H1 (cell line): ENCODE results near the gene ULBP1. TPM values are rescaled to one million over a fixed set of nuclear protein-coding genes. Genes with fewer than 3 reads are reported as not detected.
"Not testable (repeated sequence)": the region's sequence is repeated elsewhere in the genome, so short reads cannot be mapped to it uniquely, and the experiment has no call there.

Source experiments
- CTCF ChIA-PET: fragments of 300-600 bp; sonication (Branson Sonifier 250); formaldehyde crosslinking; loops from one replicate; lab custom pipeline; 2021; ENCODE audit not compliant: partially characterized antibody; lab: Charles Lee
- POLR2A ChIA-PET: fragments of 300-600 bp; sonication (Branson Sonifier 250); formaldehyde crosslinking; loops from one replicate; lab custom pipeline; 2021; ENCODE audit warnings: inconsistent platforms; ENCODE audit not compliant: partially characterized antibody; lab: Charles Lee
- DNase-seq, 2 experiments: peaks; one replicate each; pipeline versions ENCODE4 v3.0.0 to v3.0.0-alpha.2; 2010 to 2022; ENCODE audit warnings: low spot score in 2 of 2, low read depth in 1 of 2, mixed read lengths in 1 of 2
- FAIRE-seq: peaks from 2 replicates; lab custom pipeline; 2011; peaks lifted over from hg19 to GRCh38; lab: Jason Lieb, UNC
- H2AFZ ChIP-seq: 2 replicates; pipeline ENCODE4 v1.8.1; 2012; ENCODE audit warnings: low read length, inconsistent platforms
- H2AK5ac ChIP-seq: 2 replicates; pipeline ENCODE4 v1.6.1; 2013; ENCODE audit warnings: low read depth, low read length
- H2BK120ac ChIP-seq: replicated peaks from 2 replicates; pipeline ENCODE3; 2013; ENCODE audit warnings: low read depth, low read length, inconsistent platforms
- H2BK12ac ChIP-seq: 2 replicates; pipeline ENCODE4 v1.6.1; 2013; ENCODE audit warnings: low read depth, low read length
- H2BK15ac ChIP-seq: 2 replicates; pipeline ENCODE4 v1.6.1; 2013; ENCODE audit warnings: low read length
- H2BK20ac ChIP-seq: 2 replicates; pipeline ENCODE4 v1.6.1; 2013; ENCODE audit warnings: low read length
- H2BK5ac ChIP-seq: 2 replicates; pipeline ENCODE4 v1.6.1; 2013; ENCODE audit warnings: low read depth, low read length
- H3K14ac ChIP-seq: 2 replicates; pipeline ENCODE4 v1.6.1; 2013; ENCODE audit warnings: inconsistent platforms; ENCODE audit not compliant: insufficient read length
- H3K18ac ChIP-seq: 2 replicates; pipeline ENCODE4 v1.6.1; 2013; ENCODE audit warnings: low read length; ENCODE audit errors: extremely low read depth
- H3K23ac ChIP-seq: 2 replicates; pipeline ENCODE4 v1.6.1; 2013; ENCODE audit warnings: inconsistent platforms; ENCODE audit not compliant: insufficient read length
- H3K23me2 ChIP-seq: 2 replicates; pipeline ENCODE4 v1.6.1; 2013; ENCODE audit warnings: low read depth, low read length
- H3K27ac ChIP-seq: 2 replicates; pipeline ENCODE4 v1.6.1; 2011; ENCODE audit warnings: low read depth, low read length, inconsistent platforms
- H3K27me3 ChIP-seq, 4 experiments: replicated peaks in 1 of 4; 1 replicate in 1 of 4; 2 replicates in 3 of 4; pipeline versions ENCODE4 v1.6.1 to v1.8.1; 2011 to 2013; ENCODE audit warnings: low read length in 3 of 4, mild to moderate bottlenecking in 3 of 4, inconsistent platforms in 2 of 4, mixed read lengths in 2 of 4, moderate library complexity in 1 of 4; ENCODE audit not compliant: control insufficient read depth in 3 of 4, insufficient read depth in 3 of 4; ENCODE audit errors: extremely low read depth in 1 of 4
- H3K36me3 ChIP-seq, 4 experiments: 2 replicates each; pipeline versions ENCODE4 v1.6.1 to v1.8.1; 2011 to 2013; ENCODE audit warnings: mild to moderate bottlenecking in 4 of 4, low read length in 3 of 4, moderate library complexity in 2 of 4, control low read depth in 1 of 4, inconsistent platforms in 1 of 4; ENCODE audit not compliant: insufficient read depth in 4 of 4, control insufficient read depth in 2 of 4
- H3K4ac ChIP-seq: replicated peaks from 2 replicates; pipeline ENCODE3; 2013; ENCODE audit warnings: low read length, low read depth, mixed read lengths, inconsistent platforms; ENCODE audit not compliant: insufficient read length
- H3K4me1 ChIP-seq, 4 experiments: replicated peaks in 1 of 4; 1 replicate in 1 of 4; 2 replicates in 3 of 4; pipeline versions ENCODE4 v1.6.1 to v1.8.1; 2011 to 2013; ENCODE audit warnings: low read length in 3 of 4, inconsistent platforms in 2 of 4, mixed read lengths in 1 of 4; ENCODE audit not compliant: insufficient read depth in 4 of 4, control insufficient read depth in 3 of 4
- H3K4me2 ChIP-seq, 2 experiments: 2 replicates each; pipeline versions ENCODE4 v1.6.1 to v1.8.1; 2011 to 2013; ENCODE audit warnings: low read depth in 2 of 2, low read length in 2 of 2, control low read depth in 1 of 2, inconsistent platforms in 1 of 2, mild to moderate bottlenecking in 1 of 2; ENCODE audit not compliant: insufficient read depth in 1 of 2
- H3K4me3 ChIP-seq, 4 experiments: fragments of 200-600, 300-600 bp in 1 of 4; sonication (generic), shearing (Covaris generic), sonication (Bioruptor Twin) in 1 of 4; 2 replicates each; pipeline versions ENCODE4 v1.5.1 to v1.8.1; 2011 to 2016; ENCODE audit warnings: low read length in 4 of 4, low read depth in 3 of 4, control low read depth in 2 of 4, inconsistent platforms in 2 of 4, mild to moderate bottlenecking in 2 of 4, mixed read lengths in 1 of 4, moderate library complexity in 1 of 4; ENCODE audit not compliant: insufficient read depth in 2 of 4; ENCODE audit errors: extremely low read depth in 1 of 4
- H3K56ac ChIP-seq: replicated peaks from 2 replicates; pipeline ENCODE3; 2013; ENCODE audit warnings: low read depth, mild to moderate bottlenecking, mixed read lengths, low read length, inconsistent platforms; ENCODE audit not compliant: insufficient read length
- H3K79me1 ChIP-seq: 2 replicates; pipeline ENCODE4 v1.6.1; 2013; ENCODE audit warnings: low read depth, low read length, control low read depth
- H3K79me2 ChIP-seq, 2 experiments: 2 replicates each; pipeline versions ENCODE4 v1.6.1 to v1.8.1; 2012 to 2013; ENCODE audit warnings: low read length in 2 of 2, mild to moderate bottlenecking in 2 of 2, inconsistent platforms in 1 of 2; ENCODE audit not compliant: insufficient read depth in 2 of 2, control insufficient read depth in 1 of 2
- H3K9ac ChIP-seq, 4 experiments: replicated peaks in 1 of 4; 1 replicate in 1 of 4; 2 replicates in 3 of 4; pipeline versions ENCODE4 v1.6.1 to v1.8.1; 2011 to 2013; ENCODE audit warnings: low read depth in 3 of 4, low read length in 3 of 4, control low read depth in 2 of 4, mild to moderate bottlenecking in 2 of 4, moderate library complexity in 2 of 4, inconsistent platforms in 1 of 4; ENCODE audit errors: extremely low read depth in 1 of 4
- H3K9me3 ChIP-seq, 2 experiments: 2 replicates each; pipeline versions ENCODE4 v1.6.1 to v1.8.1; 2012 to 2013; ENCODE audit warnings: mild to moderate bottlenecking in 2 of 2, moderate library complexity in 2 of 2, control low read depth in 1 of 2, inconsistent platforms in 1 of 2, low read depth in 1 of 2, low read length in 1 of 2, mixed read lengths in 1 of 2; ENCODE audit not compliant: insufficient read depth in 2 of 2
- H4K20me1 ChIP-seq, 2 experiments: replicated peaks in 1 of 2; 2 replicates each; pipeline versions ENCODE3 to v1.8.1; 2011 to 2013; ENCODE audit warnings: inconsistent platforms in 2 of 2, low read length in 2 of 2, mild to moderate bottlenecking in 1 of 2; ENCODE audit not compliant: insufficient read depth in 2 of 2, control insufficient read depth in 1 of 2
- H4K5ac ChIP-seq: 2 replicates; pipeline ENCODE4 v1.6.1; 2013; ENCODE audit warnings: low read length, low read depth, mixed read lengths, inconsistent platforms; ENCODE audit not compliant: insufficient read length
- H4K8ac ChIP-seq: 2 replicates; pipeline ENCODE4 v1.8.0; 2013; ENCODE audit warnings: mild to moderate bottlenecking, moderate library complexity, low read length, inconsistent platforms; ENCODE audit not compliant: insufficient read depth; ENCODE audit errors: extremely low read depth
- H4K91ac ChIP-seq: replicated peaks from 2 replicates; pipeline ENCODE3; 2013; ENCODE audit warnings: low read length, mixed read lengths, inconsistent platforms; ENCODE audit not compliant: insufficient read length
- EZH2 ChIP-seq: fragments of 200-600 bp; sonication (generic); IDR thresholded peaks from 2 replicates; pipeline ENCODE4 v1.7.1; 2012; ENCODE audit warnings: low read depth, mild to moderate bottlenecking, moderate library complexity, low read length, inconsistent platforms; ENCODE audit not compliant: severe bottlenecking
- SUZ12 ChIP-seq: fragments of 200-600 bp; sonication (generic); IDR thresholded peaks from 2 replicates; pipeline ENCODE4 v1.6.1; 2012; ENCODE audit warnings: mild to moderate bottlenecking, inconsistent platforms, low read length, moderate library complexity, mixed read lengths
- WGBS, 2 experiments: shearing (Covaris generic) in 1 of 2; methylation state at CpG; one replicate each; pipeline versions ENCODE4 v1.1.6 to v1.1.7; 2013 to 2015; ENCODE audit warnings: low lambda C conversion rate in 2 of 2, mixed read lengths in 2 of 2, inconsistent platforms in 1 of 2, low coverage in 1 of 2, missing lambda C conversion rate in 1 of 2; ENCODE audit not compliant: insufficient replicate concordance in 2 of 2, insufficient coverage in 1 of 2, insufficient read length in 1 of 2; ENCODE audit errors: extremely low coverage in 1 of 2, missing lambda C conversion rate in 1 of 2; 5-methylcytosine and 5-hydroxymethylcytosine counted together
- polyA plus RNA-seq, 7 experiments: library from polyadenylated mRNA; depleted of rRNA in 3 of 7; stranded (reverse) in 5 of 7; unstranded in 2 of 7; fragments of >200 nt in 5 of 7; fragments of 200-250 nt in 2 of 7; gene quantifications; 1 replicate in 5 of 7; 2 replicates in 1 of 7; 4 replicates in 1 of 7; pipeline versions ENCODE4 v1.2.1 to v1.2.3, GENCODE V29; 2011 to 2013; ENCODE audit warnings: missing spikeins in 2 of 7, mixed read lengths in 2 of 7
- total RNA-seq: library from RNA; stranded (reverse); fragmentation: NEBNext Ultra II Directional; extraction: Animal tissue kit (Norgen Biotek cat#: 25700); gene quantifications from 2 replicates; pipeline ENCODE4 v1.2.1, GENCODE V29; 2021

ULBP1 gene
- total and polyA plus RNA-seq, 2 of the 8 experiments (the other 6 are each of a cell fraction or from before 2014, with no cell fraction given) = 0.32 to 0.60 TPM

- H4K5ac ChIP-seq, H3K9ac ChIP-seq, CTCF ChIA-PET, H4K91ac ChIP-seq, H3K4me3 ChIP-seq, H2BK20ac ChIP-seq, H3K23ac ChIP-seq, H3K27ac ChIP-seq, H3K18ac ChIP-seq, H2AK5ac ChIP-seq, H3K4me1 ChIP-seq, H3K56ac ChIP-seq, H3K9me3 ChIP-seq, H2BK120ac ChIP-seq, FAIRE-seq, H3K14ac ChIP-seq, H4K8ac ChIP-seq, DNase-seq, H2BK5ac ChIP-seq, H2AFZ ChIP-seq: not testable (repeated sequence)
- peaks cover 39 to 77% (median 55%) of the 10 kb centered on the region in 4 experiments for H3K27me3 ChIP-seq
- 16% methylated on average over 7 of the region's 24 CpGs; no CpG with 5 or more reads in 1 of the 2 experiments for WGBS, 2 experiments
- TF ChIP-seq SUZ12 (peak; percentile 38), EZH2 (peak; percentile 73)
- TF ChIP-seq, all 59 proteins: peak for 2; not testable (repeated sequence) for 57
- H3K79me2 ChIP-seq, H2BK12ac ChIP-seq, H3K4ac ChIP-seq, POLR2A ChIA-PET, H3K79me1 ChIP-seq, H3K23me2 ChIP-seq, H4K20me1 ChIP-seq, H3K4me2 ChIP-seq, H3K36me3 ChIP-seq, H2BK15ac ChIP-seq: not testable (repeated sequence)
Observed at GRCh38 chr6:150013785-150014622, 50.3 kb downstream of the ULBP1 start.
